HCT116 (cell line): ENCODE data around the gene CSTF2T.

Source experiments
- EZH2 ChIP-seq: fragments of 200-600 bp; sonication (generic); IDR thresholded peaks from 2 replicates; pipeline ENCODE4 v1.6.1; 2017; ENCODE audit warnings: antibody characterized with exemption, mixed run types
- JUND ChIP-seq: IDR thresholded peaks from 2 replicates; pipeline ENCODE4 v1.6.1; 2012
- POLR2AphosphoS5 ChIP-seq: IDR thresholded peaks from 2 replicates; pipeline ENCODE4 v1.6.1; 2011; ENCODE audit warnings: mild to moderate bottlenecking, low read depth, low read length, moderate library complexity
- TF ChIP-seq, protein P1 (sequence below), 3 experiments: fragments of 200-600 bp in 1 of 3; sonication (generic) in 1 of 3; IDR thresholded peaks in 2 of 3; conservative IDR thresholded peaks in 1 of 3; 2 replicates each; pipeline ENCODE4 v1.5.1; 2012 to 2017; ENCODE audit warnings: low read depth in 2 of 3, low read length in 2 of 3, antibody characterized with exemption in 1 of 3, borderline replicate concordance in 1 of 3, control low read depth in 1 of 3, mild to moderate bottlenecking in 1 of 3, mixed read lengths in 1 of 3, mixed run types in 1 of 3, moderate library complexity in 1 of 3; ENCODE audit not compliant: insufficient read depth in 1 of 3

DNA sequence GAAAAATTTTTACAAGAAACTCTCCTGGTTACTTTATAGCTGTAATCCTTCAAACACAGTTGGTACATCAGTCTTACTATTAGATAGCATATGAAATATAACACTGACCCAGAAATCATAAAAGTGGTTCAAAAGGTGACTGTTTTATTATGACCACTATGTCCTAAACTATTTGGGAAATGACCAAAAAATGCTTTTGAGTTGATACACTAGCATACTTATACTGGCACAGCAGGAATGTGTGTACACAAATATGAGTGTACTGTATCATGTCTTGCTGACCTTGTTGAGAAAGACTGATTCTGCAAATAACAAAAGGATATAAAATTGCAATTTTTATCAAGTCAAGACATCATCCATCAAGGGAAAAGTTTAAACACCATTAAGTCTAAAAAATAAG is 24.3 kb downstream of the CSTF2T start:
- TF ChIP-seq, protein P1, sequence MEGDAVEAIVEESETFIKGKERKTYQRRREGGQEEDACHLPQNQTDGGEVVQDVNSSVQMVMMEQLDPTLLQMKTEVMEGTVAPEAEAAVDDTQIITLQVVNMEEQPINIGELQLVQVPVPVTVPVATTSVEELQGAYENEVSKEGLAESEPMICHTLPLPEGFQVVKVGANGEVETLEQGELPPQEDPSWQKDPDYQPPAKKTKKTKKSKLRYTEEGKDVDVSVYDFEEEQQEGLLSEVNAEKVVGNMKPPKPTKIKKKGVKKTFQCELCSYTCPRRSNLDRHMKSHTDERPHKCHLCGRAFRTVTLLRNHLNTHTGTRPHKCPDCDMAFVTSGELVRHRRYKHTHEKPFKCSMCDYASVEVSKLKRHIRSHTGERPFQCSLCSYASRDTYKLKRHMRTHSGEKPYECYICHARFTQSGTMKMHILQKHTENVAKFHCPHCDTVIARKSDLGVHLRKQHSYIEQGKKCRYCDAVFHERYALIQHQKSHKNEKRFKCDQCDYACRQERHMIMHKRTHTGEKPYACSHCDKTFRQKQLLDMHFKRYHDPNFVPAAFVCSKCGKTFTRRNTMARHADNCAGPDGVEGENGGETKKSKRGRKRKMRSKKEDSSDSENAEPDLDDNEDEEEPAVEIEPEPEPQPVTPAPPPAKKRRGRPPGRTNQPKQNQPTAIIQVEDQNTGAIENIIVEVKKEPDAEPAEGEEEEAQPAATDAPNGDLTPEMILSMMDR (IDR thresholded peaks at IDR 0.05 in 2 of 3, conservative IDR thresholded peaks at IDR 0.05 in 1 of 3; ENCODE audit: borderline replicate concordance in 1 of 3, insufficient read depth in 1 of 3, low read depth in 2 of 3, low read length in 2 of 3), result no peak
- TF ChIP-seq JUND (no peak), POLR2AphosphoS5 (no peak), EZH2 (no peak)
